ENCODE measurements around the gene GLI3. TPM values are rescaled to one million over a fixed set of nuclear protein-coding genes. Genes with fewer than 3 reads are reported as not detected.

The GLI3 gene
- total RNA-seq, 1 experiment from 2014 or later: not detected

DNA sequence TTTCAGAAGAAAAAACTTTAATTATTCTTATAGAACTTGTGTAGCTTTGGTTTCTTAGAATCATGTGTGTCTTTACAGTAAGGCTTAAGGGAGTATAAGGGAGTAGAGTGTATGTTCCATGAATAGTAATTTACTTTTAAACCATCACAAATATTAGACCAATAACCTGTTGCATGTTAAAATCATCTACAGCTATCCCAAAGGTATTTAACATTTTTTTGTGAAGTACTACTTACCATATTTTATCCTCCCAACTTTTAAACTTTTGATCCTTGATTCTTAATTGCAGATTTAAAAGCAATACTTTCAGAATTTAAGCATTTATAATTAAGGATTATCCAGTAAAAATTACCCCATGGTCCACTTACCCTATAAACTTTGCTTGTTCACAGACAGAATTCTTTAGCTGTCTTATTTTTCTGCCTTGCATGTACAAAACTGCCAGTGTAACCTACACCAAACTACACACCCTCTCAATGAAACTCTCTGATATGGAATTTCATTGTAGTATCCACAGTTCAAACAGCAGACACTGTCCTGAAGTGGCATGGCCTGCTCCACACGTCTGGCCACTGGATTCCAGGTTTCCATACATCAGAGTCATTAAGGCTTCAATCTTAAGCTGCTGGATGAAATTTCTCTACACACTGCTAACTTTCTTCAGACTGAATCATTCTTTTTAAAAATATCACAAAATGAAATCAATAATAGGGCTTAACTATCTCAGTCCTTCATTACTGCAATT, 5.8 kb downstream of the GLI3 start:
- intact Hi-C loops (cut with micrococcal nuclease; ENCODE audit: unreplicated experiment): no loop called here

GRCh38 chr7:42227936-42228591, 8.9 kb downstream of the GLI3 start:
- Histone ChIP-seq H3K36me3 (ENCODE audit: low read depth) (no peaks in the 10 kb centered on the region), H3K27me3 (ENCODE audit: insufficient read depth, low read depth) (peaks cover 77% of the 10 kb centered on the region), H3K9me2 (ENCODE audit: insufficient read depth) (no peaks in the 10 kb centered on the region), H3K27ac (no peak overlapping the region), H4K20me1 (ENCODE audit: insufficient read depth) (no peaks in the 10 kb centered on the region), H3K79me2 (ENCODE audit: low read depth) (no peaks in the 10 kb centered on the region), H3K4me2 (no peak overlapping the region), H2AFZ (no peak overlapping the region), H3F3A (ENCODE audit: insufficient read depth, low read depth) (no peaks in the 10 kb centered on the region), H3K9me3 (ENCODE audit: insufficient read depth, low read depth) (no peaks in the 10 kb centered on the region), H3K4me1 (replicated peaks; ENCODE audit: insufficient read depth) (no peaks in the 10 kb centered on the region), H3K4me3 (no peak overlapping the region)
- no TSS peak for BruUV-seq (replicated peaks)
- intact Hi-C loops (cut with micrococcal nuclease; ENCODE audit: unreplicated experiment): no loop called here
- no peak for DNase-seq
- ChIA-PET POLR2A (ENCODE audit: unreplicated experiment) (no interaction called here), CTCF (no interaction called here)
- TF ChIP-seq EZH2 (IDR thresholded peaks at IDR 0.05; ENCODE audit: low read depth): no peak

More for the DNA sequence above, 5.8 kb downstream of the GLI3 start:
- no peaks in the 10 kb centered on the region for H3K9me2 ChIP-seq (ENCODE audit: insufficient read depth)
- H3F3A ChIP-seq (ENCODE audit: insufficient read depth, low read depth): no peaks in the 10 kb centered on the region
- no peaks in the 10 kb centered on the region for H3K9me3 ChIP-seq (ENCODE audit: insufficient read depth, low read depth)
- TF ChIP-seq, protein P1, sequence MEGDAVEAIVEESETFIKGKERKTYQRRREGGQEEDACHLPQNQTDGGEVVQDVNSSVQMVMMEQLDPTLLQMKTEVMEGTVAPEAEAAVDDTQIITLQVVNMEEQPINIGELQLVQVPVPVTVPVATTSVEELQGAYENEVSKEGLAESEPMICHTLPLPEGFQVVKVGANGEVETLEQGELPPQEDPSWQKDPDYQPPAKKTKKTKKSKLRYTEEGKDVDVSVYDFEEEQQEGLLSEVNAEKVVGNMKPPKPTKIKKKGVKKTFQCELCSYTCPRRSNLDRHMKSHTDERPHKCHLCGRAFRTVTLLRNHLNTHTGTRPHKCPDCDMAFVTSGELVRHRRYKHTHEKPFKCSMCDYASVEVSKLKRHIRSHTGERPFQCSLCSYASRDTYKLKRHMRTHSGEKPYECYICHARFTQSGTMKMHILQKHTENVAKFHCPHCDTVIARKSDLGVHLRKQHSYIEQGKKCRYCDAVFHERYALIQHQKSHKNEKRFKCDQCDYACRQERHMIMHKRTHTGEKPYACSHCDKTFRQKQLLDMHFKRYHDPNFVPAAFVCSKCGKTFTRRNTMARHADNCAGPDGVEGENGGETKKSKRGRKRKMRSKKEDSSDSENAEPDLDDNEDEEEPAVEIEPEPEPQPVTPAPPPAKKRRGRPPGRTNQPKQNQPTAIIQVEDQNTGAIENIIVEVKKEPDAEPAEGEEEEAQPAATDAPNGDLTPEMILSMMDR (conservative IDR thresholded peaks at IDR 0.05): no peak
- no peak for TF ChIP-seq EZH2 (IDR thresholded peaks at IDR 0.05; ENCODE audit: low read depth)
- H3K27me3 ChIP-seq (ENCODE audit: insufficient read depth, low read depth): peaks cover 64% of the 10 kb centered on the region
- no peak overlapping the region for H2AFZ ChIP-seq
- H3K27ac ChIP-seq: no peak overlapping the region
- POLR2A ChIA-PET (ENCODE audit: unreplicated experiment): interaction anchor here (0.7 kb wide), 1 partner anchor 1829 kb away, joined by 7 read pairs; no protein-coding TSS in a partner anchor
- DNase-seq: no peak
- H4K20me1 ChIP-seq (ENCODE audit: insufficient read depth): no peaks in the 10 kb centered on the region
- no peaks in the 10 kb centered on the region for H3K4me1 ChIP-seq (replicated peaks; ENCODE audit: insufficient read depth)
- no peak overlapping the region for H3K4me2 ChIP-seq
- CTCF ChIA-PET: no interaction called here
- no peaks in the 10 kb centered on the region for H3K79me2 ChIP-seq (ENCODE audit: low read depth)
- no peaks in the 10 kb centered on the region for H3K36me3 ChIP-seq (ENCODE audit: low read depth)
- BruUV-seq (replicated peaks): no TSS peak
- H3K4me3 ChIP-seq: no peak overlapping the region

- no peaks in the 10 kb centered on the region for H4K20me1 ChIP-seq (ENCODE audit: insufficient read depth)
- no peaks in the 10 kb centered on the region for H3K36me3 ChIP-seq (ENCODE audit: low read depth)
- H3K27ac ChIP-seq: no peak overlapping the region
- no peak for TF ChIP-seq EZH2 (IDR thresholded peaks at IDR 0.05; ENCODE audit: low read depth)
- TF ChIP-seq, protein P1 (conservative IDR thresholded peaks at IDR 0.05): no peak
- H3K9me2 ChIP-seq (ENCODE audit: insufficient read depth): no peaks in the 10 kb centered on the region
- no peak for DNase-seq
- H3F3A ChIP-seq (ENCODE audit: insufficient read depth, low read depth): no peaks in the 10 kb centered on the region
- POLR2A ChIA-PET (ENCODE audit: unreplicated experiment): no interaction called here
- no peaks in the 10 kb centered on the region for H3K79me2 ChIP-seq (ENCODE audit: low read depth)
- H3K9me3 ChIP-seq (ENCODE audit: insufficient read depth, low read depth): no peaks in the 10 kb centered on the region
- H3K4me2 ChIP-seq: no peak overlapping the region
- CTCF ChIA-PET: no interaction called here
- peaks cover 78% of the 10 kb centered on the region for H3K27me3 ChIP-seq (ENCODE audit: insufficient read depth, low read depth)
- no TSS peak for BruUV-seq (replicated peaks)
- intact Hi-C loops (cut with micrococcal nuclease; ENCODE audit: unreplicated experiment): no loop called here
- no peaks in the 10 kb centered on the region for H3K4me1 ChIP-seq (replicated peaks; ENCODE audit: insufficient read depth)
- H2AFZ ChIP-seq: no peak overlapping the region
- no peak overlapping the region for H3K4me3 ChIP-seq
Measured at GRCh38 chr7:42227541-42227935, 9.5 kb downstream of the GLI3 start.
